IPS DF 6.9 (cell line): ENCODE results near the gene PTPN11.

ENCODE experiments used
- DNase-seq: peaks from one replicate; pipeline ENCODE4 v3.0.0-alpha.2; 2013; ENCODE audit warnings: low read depth, low spot score
- H3K27ac ChIP-seq: one replicate; pipeline ENCODE4 v1.5.1; 2013; ENCODE audit warnings: low read length, control low read depth
- H3K27me3 ChIP-seq: 2 replicates; pipeline ENCODE4 v1.6.1; 2013; ENCODE audit warnings: mild to moderate bottlenecking, low read length; ENCODE audit not compliant: control insufficient read depth, insufficient read depth
- H3K36me3 ChIP-seq: 2 replicates; pipeline ENCODE4 v1.6.1; 2013; ENCODE audit warnings: low read length; ENCODE audit not compliant: control insufficient read depth, insufficient read depth
- H3K4me1 ChIP-seq: 2 replicates; pipeline ENCODE4 v1.6.1; 2013; ENCODE audit warnings: low read length; ENCODE audit not compliant: control insufficient read depth, insufficient read depth
- H3K4me3 ChIP-seq: 2 replicates; pipeline ENCODE4 v1.5.1; 2013; ENCODE audit warnings: mild to moderate bottlenecking, low read length
- H3K9me3 ChIP-seq: 2 replicates; pipeline ENCODE4 v1.6.1; 2013; ENCODE audit warnings: low read length, inconsistent platforms; ENCODE audit not compliant: control insufficient read depth, insufficient read depth
- WGBS: extraction: QIAGEN DNeasy Blood & Tissue Kit; methylation state at CpG from one replicate; pipeline ENCODE4 v1.1.7; 2013; ENCODE audit warnings: mixed read lengths, missing lambda C conversion rate; ENCODE audit not compliant: insufficient read length, insufficient coverage; 5-methylcytosine and 5-hydroxymethylcytosine counted together

PTPN11 gene

GRCh38 chr12:112524676-112525425, 106.1 kb downstream of the PTPN11 start:
- no CpG with 5 or more reads among the region's 5 CpGs for WGBS
- Histone ChIP-seq H3K9me3 (no peaks in the 10 kb centered on the region), H3K27me3 (no peaks in the 10 kb centered on the region), H3K27ac (no peak overlapping the region), H3K4me1 (no peaks in the 10 kb centered on the region), H3K4me3 (no peak overlapping the region), H3K36me3 (no peaks in the 10 kb centered on the region)
- no peak for DNase-seq

GRCh38 chr12:112525426-112525809, 106.7 kb downstream of the PTPN11 start:
- Histone ChIP-seq H3K4me3 (no peak overlapping the region), H3K4me1 (no peaks in the 10 kb centered on the region), H3K36me3 (no peaks in the 10 kb centered on the region), H3K27ac (no peak overlapping the region), H3K27me3 (no peaks in the 10 kb centered on the region), H3K9me3 (no peaks in the 10 kb centered on the region)
- no peak for DNase-seq
- no CpG with 5 or more reads among the region's 6 CpGs for WGBS

GRCh38 chr12:112527082-112527481, 108.3 kb downstream of the PTPN11 start:
- no peaks in the 10 kb centered on the region for H3K27me3 ChIP-seq
- H3K9me3 ChIP-seq, result no peaks in the 10 kb centered on the region
- no peak overlapping the region for H3K4me3 ChIP-seq
- DNase-seq, result no peak
- H3K36me3 ChIP-seq, result no peaks in the 10 kb centered on the region
- H3K4me1 ChIP-seq, result no peaks in the 10 kb centered on the region
- no peak overlapping the region for H3K27ac ChIP-seq

GRCh38 chr12:112527501-112527900, 108.8 kb downstream of the PTPN11 start:
- no peaks in the 10 kb centered on the region for H3K4me1 ChIP-seq
- no peaks in the 10 kb centered on the region for H3K9me3 ChIP-seq
- no peaks in the 10 kb centered on the region for H3K27me3 ChIP-seq
- H3K36me3 ChIP-seq, result no peaks in the 10 kb centered on the region
- DNase-seq, result no peak
- H3K4me3 ChIP-seq, result no peak overlapping the region
- no CpG with 5 or more reads among the region's 4 CpGs for WGBS
- no peak overlapping the region for H3K27ac ChIP-seq

- Histone ChIP-seq H3K27me3 (no peaks in the 10 kb centered on the region), H3K9me3 (no peaks in the 10 kb centered on the region), H3K36me3 (no peaks in the 10 kb centered on the region), H3K4me3 (no peak overlapping the region), H3K4me1 (no peaks in the 10 kb centered on the region), H3K27ac (no peak overlapping the region)
- DNase-seq, result no peak
- WGBS, result no CpG with 5 or more reads among the region's 1 CpG
These were observed 109.8 kb downstream of the PTPN11 start for GRCh38 chr12:112528521-112528920.

- H3K9me3 ChIP-seq, result no peaks in the 10 kb centered on the region
- no peaks in the 10 kb centered on the region for H3K36me3 ChIP-seq
- DNase-seq, result no peak
- no CpG with 5 or more reads among the region's 2 CpGs for WGBS
- no peak overlapping the region for H3K4me3 ChIP-seq
- no peaks in the 10 kb centered on the region for H3K4me1 ChIP-seq
- no peak overlapping the region for H3K27ac ChIP-seq
- H3K27me3 ChIP-seq, result no peaks in the 10 kb centered on the region
These were observed 112.2 kb downstream of the PTPN11 start for GRCh38 chr12:112530941-112531340.

GRCh38 chr12:112532106-112532505, 113.4 kb downstream of the PTPN11 start:
- no peaks in the 10 kb centered on the region for H3K36me3 ChIP-seq
- H3K27me3 ChIP-seq, result no peaks in the 10 kb centered on the region
- DNase-seq, result no peak
- no peak overlapping the region for H3K4me3 ChIP-seq
- H3K9me3 ChIP-seq, result no peaks in the 10 kb centered on the region
- no peak overlapping the region for H3K27ac ChIP-seq
- no CpG with 5 or more reads among the region's 1 CpG for WGBS
- H3K4me1 ChIP-seq, result no peaks in the 10 kb centered on the region

GRCh38 chr12:112533528-112533927, 114.8 kb downstream of the PTPN11 start:
- Histone ChIP-seq H3K27me3 (no peaks in the 10 kb centered on the region), H3K9me3 (no peaks in the 10 kb centered on the region), H3K4me3 (no peak overlapping the region), H3K36me3 (no peaks in the 10 kb centered on the region), H3K27ac (no peak overlapping the region), H3K4me1 (no peaks in the 10 kb centered on the region)
- WGBS, result no CpG with 5 or more reads among the region's 7 CpGs
- no peak for DNase-seq

GRCh38 chr12:112535017-112535416, 116.3 kb downstream of the PTPN11 start:
- H3K27me3 ChIP-seq, result no peaks in the 10 kb centered on the region
- H3K36me3 ChIP-seq, result no peaks in the 10 kb centered on the region
- no peak overlapping the region for H3K4me3 ChIP-seq
- H3K4me1 ChIP-seq, result no peaks in the 10 kb centered on the region
- no peaks in the 10 kb centered on the region for H3K9me3 ChIP-seq
- DNase-seq, result no peak
- WGBS, result no CpG with 5 or more reads among the region's 6 CpGs
- no peak overlapping the region for H3K27ac ChIP-seq

- no peak for DNase-seq
- no peak overlapping the region for H3K27ac ChIP-seq
- H3K4me1 ChIP-seq, result no peaks in the 10 kb centered on the region
- no peaks in the 10 kb centered on the region for H3K36me3 ChIP-seq
- H3K27me3 ChIP-seq, result no peaks in the 10 kb centered on the region
- no peaks in the 10 kb centered on the region for H3K9me3 ChIP-seq
- no peak overlapping the region for H3K4me3 ChIP-seq
- no CpG with 5 or more reads among the region's 6 CpGs for WGBS
These were observed 117.1 kb downstream of the PTPN11 start for GRCh38 chr12:112535637-112536366.

GRCh38 chr12:112536367-112536730, 117.6 kb downstream of the PTPN11 start:
- Histone ChIP-seq H3K4me3 (no peak overlapping the region), H3K9me3 (no peaks in the 10 kb centered on the region), H3K27ac (no peak overlapping the region), H3K27me3 (no peaks in the 10 kb centered on the region), H3K36me3 (no peaks in the 10 kb centered on the region), H3K4me1 (no peaks in the 10 kb centered on the region)
- no CpG with 5 or more reads among the region's 6 CpGs for WGBS
- no peak for DNase-seq
